CD14-positive monocyte (primary cell): ENCODE results near the gene SLC6A11. TPM values are rescaled to one million over a fixed set of nuclear protein-coding genes. Genes with fewer than 3 reads are reported as not detected.

ENCODE experiments used
- DNase-seq, 3 donors: peaks; one replicate each; pipeline ENCODE4 v3.0.0-alpha.2; 2011 to 2022
- H2AFZ ChIP-seq: 2 replicates; pipeline ENCODE4 v1.6.0; 2012; ENCODE audit warnings: mild to moderate bottlenecking, low read depth, low read length, inconsistent platforms; ENCODE audit not compliant: insufficient read depth, poor library complexity, severe bottlenecking
- H3K27ac ChIP-seq, 2 donors: 1 replicate in 1 of 2; 2 replicates in 1 of 2; pipeline ENCODE4 v1.5.1; 2012 to 2013; ENCODE audit warnings: low read length in 2 of 2, control low read depth in 1 of 2, inconsistent platforms in 1 of 2, low read depth in 1 of 2, mild to moderate bottlenecking in 1 of 2
- H3K27me3 ChIP-seq, 2 donors: one replicate each; pipeline versions ENCODE4 v1.6.0 to v1.6.1; 2011 to 2013; ENCODE audit warnings: low read length in 2 of 2; ENCODE audit not compliant: control insufficient read depth in 2 of 2, insufficient read depth in 2 of 2
- H3K36me3 ChIP-seq, 2 donors: replicated peaks in 1 of 2; 1 replicate in 1 of 2; 2 replicates in 1 of 2; pipeline versions ENCODE4 v1.5.1 to v1.6.1; 2012 to 2013; ENCODE audit warnings: low read length in 2 of 2, control low read depth in 1 of 2, inconsistent platforms in 1 of 2, mild to moderate bottlenecking in 1 of 2; ENCODE audit not compliant: insufficient read depth in 2 of 2, control insufficient read depth in 1 of 2
- H3K4me1 ChIP-seq, 2 donors: 1 replicate in 1 of 2; 2 replicates in 1 of 2; pipeline versions ENCODE4 v1.5.1 to v1.6.1; 2012 to 2013; ENCODE audit warnings: low read length in 2 of 2, control low read depth in 1 of 2, inconsistent platforms in 1 of 2, mild to moderate bottlenecking in 1 of 2, moderate library complexity in 1 of 2; ENCODE audit not compliant: insufficient read depth in 2 of 2, control insufficient read depth in 1 of 2
- H3K4me2 ChIP-seq: replicated peaks from 2 replicates; pipeline ENCODE3; 2012; ENCODE audit warnings: low read length, moderate library complexity, mild to moderate bottlenecking; ENCODE audit not compliant: poor library complexity, severe bottlenecking; ENCODE audit errors: extremely low read depth
- H3K4me3 ChIP-seq, 3 experiments: fragments of 200-600 bp in 1 of 3; sonication (generic) in 1 of 3; replicated peaks in 1 of 3; 1 replicate in 2 of 3; 2 replicates in 1 of 3; pipeline ENCODE4 v1.5.1; 2011 to 2013; ENCODE audit warnings: low read length in 3 of 3, mild to moderate bottlenecking in 3 of 3, control low read depth in 2 of 3, low read depth in 2 of 3, inconsistent platforms in 1 of 3, moderate library complexity in 1 of 3
- H3K79me2 ChIP-seq: 2 replicates; pipeline ENCODE4 v1.6.0; 2012; ENCODE audit warnings: mild to moderate bottlenecking, control low read depth, inconsistent platforms, low read length, moderate library complexity; ENCODE audit not compliant: insufficient read depth
- H3K9ac ChIP-seq: 2 replicates; pipeline ENCODE4 v1.6.0; 2017; ENCODE audit warnings: low read length, mild to moderate bottlenecking; ENCODE audit not compliant: insufficient read depth, poor library complexity, severe bottlenecking
- H3K9me3 ChIP-seq, 2 donors: replicated peaks in 1 of 2; 1 replicate in 1 of 2; 2 replicates in 1 of 2; pipeline versions ENCODE4 v1.5.1 to v1.6.1; 2012 to 2013; ENCODE audit warnings: low read length in 2 of 2, control low read depth in 1 of 2; ENCODE audit not compliant: control insufficient read depth in 1 of 2, insufficient read depth in 1 of 2
- H4K20me1 ChIP-seq: 2 replicates; pipeline ENCODE4 v1.6.0; 2012; ENCODE audit warnings: mild to moderate bottlenecking, low read length, control low read depth, moderate library complexity; ENCODE audit not compliant: insufficient read depth
- H3K27ac Mint-ChIP-seq, 7 donors: one replicate each; pipeline ENCODE4 v1.8.0; 2020; ENCODE audit warnings: mild to moderate bottlenecking in 7 of 7, mixed read lengths in 7 of 7, moderate library complexity in 6 of 7, inconsistent platforms in 2 of 7
- H3K27me3 Mint-ChIP-seq, 3 donors: one replicate each; pipeline ENCODE4 v1.8.0; 2021 to 2022; ENCODE audit warnings: low read depth in 3 of 3, mild to moderate bottlenecking in 3 of 3, mixed read lengths in 3 of 3, moderate library complexity in 3 of 3, inconsistent platforms in 1 of 3
- H3K36me3 Mint-ChIP-seq, 2 donors: one replicate each; pipeline ENCODE4 v1.8.0; 2020; ENCODE audit warnings: mixed read lengths in 2 of 2, inconsistent platforms in 1 of 2, mild to moderate bottlenecking in 1 of 2
- H3K4me1 Mint-ChIP-seq: one replicate; pipeline ENCODE4 v1.8.0; 2020; ENCODE audit warnings: mild to moderate bottlenecking, mixed read lengths
- H3K4me3 Mint-ChIP-seq, 2 donors: one replicate each; pipeline ENCODE4 v1.8.0; 2020; ENCODE audit warnings: mild to moderate bottlenecking in 2 of 2, mixed read lengths in 2 of 2, moderate library complexity in 1 of 2
- H3K9me3 Mint-ChIP-seq, 7 donors: one replicate each; pipeline ENCODE4 v1.8.0; 2020 to 2022; ENCODE audit warnings: mixed read lengths in 7 of 7, mild to moderate bottlenecking in 6 of 7, moderate library complexity in 6 of 7, inconsistent platforms in 2 of 7
- CTCF ChIP-seq: fragments of 200-600 bp; IDR thresholded peaks from one replicate; pipeline ENCODE4 v1.8.0; 2022; ENCODE audit warnings: antibody characterized with exemption, mild to moderate bottlenecking
- WGBS: methylation state at CpG from one replicate; pipeline ENCODE4 v1.1.5; 2013; ENCODE audit warnings: missing lambda C conversion rate; ENCODE audit not compliant: insufficient coverage; 5-methylcytosine and 5-hydroxymethylcytosine counted together
- intact Hi-C, 2 donors: fragments of 100-400 bp; cut with micrococcal nuclease; formaldehyde crosslinking; loops; one replicate each; pipeline versions ENCODE4 v1.15.0 to v1.15.1; 2023
- polyA plus RNA-seq, 3 donors: library from polyadenylated mRNA; depleted of rRNA in 1 of 3; unstranded in 2 of 3; stranded (reverse) in 1 of 3; fragments of 300-500 nt in 2 of 3; fragments of >200 nt in 1 of 3; fragmentation: Illumina TruSeq in 2 of 3; gene quantifications; 1 replicate in 2 of 3; 2 replicates in 1 of 3; pipeline ENCODE4 v1.2.3, GENCODE V29; 2012 to 2021

The SLC6A11 gene
- polyA plus RNA-seq, 3 donors = not detected

DNA sequence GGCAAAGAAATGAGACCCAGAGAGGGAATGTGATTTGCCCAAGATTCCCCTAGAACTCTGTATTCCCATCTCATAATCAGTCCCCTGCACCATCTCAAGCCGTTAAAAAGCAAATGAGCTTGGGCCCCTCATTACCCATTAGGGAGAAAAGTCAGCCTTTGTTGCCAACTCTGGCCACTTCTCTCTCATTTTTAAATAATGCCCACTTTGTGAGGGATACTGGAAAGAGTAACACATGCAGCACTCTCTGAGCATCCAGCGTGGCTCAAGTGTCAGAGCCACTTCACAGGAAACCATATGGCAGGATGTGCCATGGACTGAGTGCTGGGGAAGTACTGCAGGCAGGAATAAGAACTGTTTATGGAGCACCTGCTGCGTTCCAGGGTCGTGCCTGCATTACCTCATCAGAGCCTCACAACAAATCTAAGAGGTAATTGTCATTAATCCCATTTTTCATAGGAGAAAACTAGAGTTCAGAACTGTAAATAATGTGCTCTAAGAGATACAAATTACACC lies 126.7 kb downstream of the SLC6A11 start:
- Histone ChIP-seq H3K9ac (no peak overlapping the region), H3K79me2 (no peaks in the 10 kb centered on the region), H4K20me1 (no peaks in the 10 kb centered on the region), H3K9me3 (peaks cover 4 to 7% of the 10 kb centered on the region in 2 donors), H3K4me1 (no peaks in the 10 kb centered on the region), H3K4me3 (no peak overlapping the region), H3K27me3 (no peaks in the 10 kb centered on the region), H3K27ac (no peak overlapping the region), H2AFZ (no peak overlapping the region), H3K4me2 (no peak overlapping the region), H3K36me3 (no peaks in the 10 kb centered on the region)
- peaks cover 0 to 9% (median 5%) of the 10 kb centered on the region in 7 donors for H3K9me3 Mint-ChIP-seq
- peaks cover 4 to 13% (median 6%) of the 10 kb centered on the region in 3 donors for H3K27me3 Mint-ChIP-seq
- no peaks in the 10 kb centered on the region for H3K36me3 Mint-ChIP-seq
- no peak for TF ChIP-seq CTCF
- no peak overlapping the region for H3K4me3 Mint-ChIP-seq
- intact Hi-C loops = loop anchor here (5.0 to 10.0 kb wide), 4 partner anchors 185 to 712 kb away; no protein-coding TSS in a partner anchor
- no peaks in the 10 kb centered on the region for H3K4me1 Mint-ChIP-seq
- DNase-seq = no peak
- H3K27ac Mint-ChIP-seq = no peak overlapping the region
- WGBS = no CpG with 5 or more reads among the region's 4 CpGs

DNA sequence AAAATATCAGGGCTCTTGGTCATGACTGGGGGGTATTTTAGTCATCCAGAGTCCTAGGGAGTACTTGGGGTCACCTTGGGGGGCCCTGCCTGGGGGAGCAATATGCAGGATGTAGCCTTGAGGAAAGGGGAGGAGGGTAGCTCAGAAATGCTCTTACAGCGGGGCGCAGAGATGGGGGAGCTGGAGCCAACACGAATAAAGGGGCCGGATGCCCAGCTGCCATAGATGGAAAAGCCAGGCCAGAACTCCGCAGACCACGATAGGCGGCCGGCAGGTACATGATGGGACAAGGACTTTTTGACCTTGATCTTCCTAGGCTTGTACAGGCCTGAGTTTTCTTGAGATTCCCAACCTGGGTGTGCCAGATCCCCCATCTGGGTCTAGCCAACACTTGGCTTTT lies 128.8 kb downstream of the SLC6A11 start:
- 94% methylated on average over 8 of the region's 8 CpGs for WGBS
- Histone ChIP-seq H3K79me2 (no peaks in the 10 kb centered on the region), H2AFZ (no peak overlapping the region), H3K9me3 (peaks cover 4 to 7% of the 10 kb centered on the region in 2 donors), H4K20me1 (no peaks in the 10 kb centered on the region), H3K4me2 (no peak overlapping the region), H3K36me3 (no peaks in the 10 kb centered on the region), H3K27me3 (no peaks in the 10 kb centered on the region), H3K4me1 (no peaks in the 10 kb centered on the region), H3K4me3 (no peak overlapping the region), H3K27ac (no peak overlapping the region), H3K9ac (no peak overlapping the region)
- no peaks in the 10 kb centered on the region for H3K4me1 Mint-ChIP-seq
- no peak for TF ChIP-seq CTCF
- H3K27ac Mint-ChIP-seq = peak overlapping the region in 1 of 7 donors; percentile 8
- no peaks in the 10 kb centered on the region for H3K36me3 Mint-ChIP-seq
- H3K27me3 Mint-ChIP-seq = peaks cover 2 to 12% (median 6%) of the 10 kb centered on the region in 3 donors
- intact Hi-C loops = loop anchor here (5.0 to 10.0 kb wide), 5 partner anchors 112 to 710 kb away; no protein-coding TSS in a partner anchor
- DNase-seq = no peak
- no peak overlapping the region for H3K4me3 Mint-ChIP-seq
- H3K9me3 Mint-ChIP-seq = peaks cover 0 to 9% (median 5%) of the 10 kb centered on the region in 7 donors
